GM13976 (cell line): ENCODE measurements around the gene TNMD.

ENCODE experiments used
- DNase-seq: peaks from one replicate; pipeline ENCODE4 v3.0.0; 2012; ENCODE audit warnings: low spot score
- CTCF ChIP-seq: IDR thresholded peaks from 2 replicates; pipeline ENCODE4 v1.5.1; 2012; ENCODE audit warnings: borderline replicate concordance, mild to moderate bottlenecking; ENCODE audit not compliant: insufficient read depth; ENCODE audit errors: extremely low read depth, missing control alignments, control extremely low read depth
- in situ Hi-C: fragments of 300-500 bp; cut with MboI; formaldehyde crosslinking; loops from one replicate; pipeline ENCODE4 v1.12.0; 2022; ENCODE audit warnings: low sequenced_read_pairs, mixed read lengths, inconsistent platforms; ENCODE audit not compliant: unreplicated experiment

The TNMD gene

GRCh38 chrX:100642290-100642689 lies 57.6 kb downstream of the TNMD start:
- TF ChIP-seq CTCF: no peak
- no peak for DNase-seq
- in situ Hi-C loops: no loop called here

GRCh38 chrX:100643212-100643611 lies 58.5 kb downstream of the TNMD start:
- no peak for DNase-seq
- TF ChIP-seq CTCF: no peak
- in situ Hi-C loops: no loop called here

DNA sequence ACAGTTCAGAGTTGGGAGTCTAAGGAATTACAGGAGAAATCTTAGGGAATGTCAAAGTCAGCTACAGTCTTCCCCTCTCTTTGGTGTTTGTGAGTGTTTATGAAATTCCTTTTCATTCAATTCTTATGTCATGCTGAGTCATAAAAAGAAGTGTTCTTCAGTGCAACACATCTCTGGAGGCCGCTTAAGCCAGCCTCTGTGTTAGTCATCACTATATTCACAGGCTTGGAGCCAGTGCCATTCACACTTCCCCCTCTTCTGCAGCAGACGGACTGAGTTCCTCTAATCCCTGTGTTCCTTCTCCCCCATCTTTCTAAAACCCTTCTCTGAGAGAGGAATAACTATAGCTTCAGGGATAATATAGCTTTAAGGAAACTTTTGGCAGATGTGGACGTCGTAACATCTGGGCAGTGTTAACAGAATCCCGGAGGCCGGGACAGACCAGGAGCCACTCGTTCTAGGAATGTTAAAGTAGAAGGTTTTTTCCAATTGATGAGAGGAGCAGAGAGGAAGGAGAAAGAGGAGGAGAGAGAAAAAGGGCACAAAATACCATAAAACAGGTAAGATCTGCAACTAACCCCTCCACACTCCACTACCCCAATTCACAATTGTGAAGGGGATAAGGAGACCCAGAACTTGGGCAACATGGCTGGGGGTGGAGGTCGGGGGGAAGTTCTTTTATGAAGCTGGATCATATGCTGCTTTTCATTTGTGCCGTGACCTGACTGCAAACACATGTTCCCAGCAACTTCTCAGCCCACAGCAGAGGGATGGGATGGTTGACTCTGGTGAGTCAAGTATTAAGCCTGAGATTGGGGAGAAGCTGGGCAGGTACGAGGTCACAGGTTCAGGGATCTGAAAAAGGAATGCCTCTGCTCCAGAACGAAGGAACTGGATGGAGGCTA lies 59.5 kb downstream of the TNMD start, which contains the start of gene SRPX2:
Gene SRPX2, plus strand, starts transcription at position 244 of the 905 bp plus-strand sequence. CDS start 2,124 bp downstream, outside the sequence.
- DNase-seq: no peak
- no peak for TF ChIP-seq CTCF
- in situ Hi-C loops: no loop called here

- TF ChIP-seq CTCF: no peak
- DNase-seq: no peak
- in situ Hi-C loops: no loop called here
Observed at GRCh38 chrX:100645106-100645505, 60.4 kb downstream of the TNMD start.

- in situ Hi-C loops: no loop called here
- TF ChIP-seq CTCF: no peak
Observed at GRCh38 chrX:100647095-100647494, 62.4 kb downstream of the TNMD start.

GRCh38 chrX:100647739-100648138 lies 63.0 kb downstream of the TNMD start:
- no peak for TF ChIP-seq CTCF
- in situ Hi-C loops: no loop called here
- no peak for DNase-seq

More at GRCh38 chrX:100647095-100647494, 62.4 kb downstream of the TNMD start:
- DNase-seq: no peak
